ENCODE results near the gene HPN.

HPN gene

GRCh38 chr19:35033067-35034004 lies 8.2 kb upstream of the HPN start:
- H3K4me3 ChIP-seq (ENCODE audit: low read length): no peak overlapping the region
- H3K4me1 ChIP-seq (ENCODE audit: control insufficient read depth, low read length): peaks cover 11% of the 10 kb centered on the region
- H3K4me2 ChIP-seq (ENCODE audit: low read length): no peak overlapping the region

GRCh38 chr19:35034005-35034502 lies 7.5 kb upstream of the HPN start:
- H3K4me2 ChIP-seq (ENCODE audit: low read length): no peak overlapping the region
- no peaks in the 10 kb centered on the region for H3K79me2 ChIP-seq (ENCODE audit: control insufficient read depth, low read length)
- no peak for TF ChIP-seq EZH2phosphoT487 (IDR thresholded peaks at IDR 0.05; ENCODE audit: borderline replicate concordance, low read length)
- no peak for TF ChIP-seq CTCF (IDR thresholded peaks at IDR 0.05; ENCODE audit: low read depth, low read length, poor library complexity, severe bottlenecking)
- no peaks in the 10 kb centered on the region for H3K36me3 ChIP-seq (ENCODE audit: control insufficient read depth, low read length)
- no peaks in the 10 kb centered on the region for H3K9me3 ChIP-seq (ENCODE audit: control insufficient read depth, insufficient read depth, low read length)
- H3K4me3 ChIP-seq (ENCODE audit: low read length): no peak overlapping the region
- H3K4me1 ChIP-seq (ENCODE audit: control insufficient read depth, low read length): peaks cover 18% of the 10 kb centered on the region
- H3F3A ChIP-seq (ENCODE audit: control insufficient read depth, insufficient read depth): 0 out of 2 replicates have a peak, but pooled peaks cover 3% of the 10 kb centered on the region
- H3K27ac ChIP-seq (ENCODE audit: low read depth, low read length): no peak overlapping the region
- H3K9me2 ChIP-seq (replicated peaks; ENCODE audit: control insufficient read depth, low read length): no peaks in the 10 kb centered on the region
- peaks cover 35% of the 10 kb centered on the region for H3K27me3 ChIP-seq (ENCODE audit: control insufficient read depth, low read length)
- H4K20me1 ChIP-seq (ENCODE audit: control insufficient read depth, insufficient read depth, low read depth, low read length): 0 out of 2 replicates have a peak, but pooled peaks cover 3% of the 10 kb centered on the region

More at GRCh38 chr19:35033067-35034004, 8.2 kb upstream of the HPN start:
- Histone ChIP-seq H3K27me3 (ENCODE audit: control insufficient read depth, low read length) (peaks cover 28% of the 10 kb centered on the region), H3K9me2 (replicated peaks; ENCODE audit: control insufficient read depth, low read length) (no peaks in the 10 kb centered on the region), H3K79me2 (ENCODE audit: control insufficient read depth, low read length) (no peaks in the 10 kb centered on the region), H3K9me3 (ENCODE audit: control insufficient read depth, insufficient read depth, low read length) (no peaks in the 10 kb centered on the region), H3K27ac (ENCODE audit: low read depth, low read length) (no peak overlapping the region), H3K36me3 (ENCODE audit: control insufficient read depth, low read length) (peaks cover under 1% of the 10 kb centered on the region; the same call in 1 of the 2 replicates), H4K20me1 (ENCODE audit: control insufficient read depth, insufficient read depth, low read depth, low read length) (0 out of 2 replicates have a peak, but pooled peaks cover 3% of the 10 kb centered on the region), H3F3A (ENCODE audit: control insufficient read depth, insufficient read depth) (0 out of 2 replicates have a peak, but pooled peaks cover 3% of the 10 kb centered on the region)
- TF ChIP-seq EZH2phosphoT487 (IDR thresholded peaks at IDR 0.05; ENCODE audit: borderline replicate concordance, low read length) (no peak), CTCF (IDR thresholded peaks at IDR 0.05; ENCODE audit: low read depth, low read length, poor library complexity, severe bottlenecking) (no peak)

- no peak overlapping the region for H3K4me3 ChIP-seq (ENCODE audit: low read length)
- H3K9me3 ChIP-seq (ENCODE audit: control insufficient read depth, insufficient read depth, low read length): no peaks in the 10 kb centered on the region
- H3K27ac ChIP-seq (ENCODE audit: low read depth, low read length): no peak overlapping the region
- H3K9me2 ChIP-seq (replicated peaks; ENCODE audit: control insufficient read depth, low read length): no peaks in the 10 kb centered on the region
- H3K27me3 ChIP-seq (ENCODE audit: control insufficient read depth, low read length): peaks cover 39% of the 10 kb centered on the region
- H4K20me1 ChIP-seq (ENCODE audit: control insufficient read depth, insufficient read depth, low read depth, low read length): 0 out of 2 replicates have a peak, but pooled peaks cover 2% of the 10 kb centered on the region
- TF ChIP-seq CTCF (IDR thresholded peaks at IDR 0.05; ENCODE audit: low read depth, low read length, poor library complexity, severe bottlenecking) (no peak), EZH2phosphoT487 (IDR thresholded peaks at IDR 0.05; ENCODE audit: borderline replicate concordance, low read length) (no peak)
- H3K79me2 ChIP-seq (ENCODE audit: control insufficient read depth, low read length): no peaks in the 10 kb centered on the region
- H3K4me1 ChIP-seq (ENCODE audit: control insufficient read depth, low read length): peaks cover 25% of the 10 kb centered on the region
- 0 out of 2 replicates have a peak, but pooled peaks cover 1% of the 10 kb centered on the region for H3F3A ChIP-seq (ENCODE audit: control insufficient read depth, insufficient read depth)
- no peak overlapping the region for H3K4me2 ChIP-seq (ENCODE audit: low read length)
- H3K36me3 ChIP-seq (ENCODE audit: control insufficient read depth, low read length): no peaks in the 10 kb centered on the region
Observed at GRCh38 chr19:35034588-35035382, 6.7 kb upstream of the HPN start.

All from DOHH2 (cell line).